HAP-1 (cell line): ENCODE measurements around the gene IL2RG.

Experiments
- DNase-seq, 2 experiments: peaks; one replicate each; pipeline ENCODE4 v3.0.0-alpha.2; 2016 to 2020; ENCODE audit warnings: low spot score in 2 of 2
- H3K27me3 ChIP-seq: fragments of 250-450 bp; sonication (Bioruptor Pico); 2 replicates; pipeline ENCODE4 v1.5.1; 2020; ENCODE audit warnings: low read depth, mild to moderate bottlenecking, moderate library complexity
- H3K36me3 ChIP-seq: fragments of 250-450 bp; sonication (Bioruptor Pico); replicated peaks from 2 replicates; pipeline ENCODE4 v1.5.1; 2020; ENCODE audit warnings: mild to moderate bottlenecking
- H3K4me1 ChIP-seq: fragments of 250-450 bp; sonication (Bioruptor Pico); 2 replicates; pipeline ENCODE4 v1.5.1; 2020; ENCODE audit warnings: mild to moderate bottlenecking
- H3K4me3 ChIP-seq: fragments of 250-450 bp; sonication (Bioruptor Pico); 2 replicates; pipeline ENCODE4 v1.5.1; 2020; ENCODE audit warnings: mild to moderate bottlenecking, moderate library complexity
- H3K9me3 ChIP-seq: fragments of 250-450 bp; sonication (Bioruptor Pico); 2 replicates; pipeline ENCODE4 v1.5.1; 2020; ENCODE audit warnings: mild to moderate bottlenecking, moderate library complexity
- in situ Hi-C: fragments of 300-500 bp; cut with MboI; formaldehyde crosslinking; loops from 3 replicates; pipeline ENCODE4 v1.14.3; 2020; ENCODE audit warnings: low sequenced_read_pairs, inconsistent platforms, mixed read lengths

The IL2RG gene

GRCh38 chrX:71102292-71102691 is 9.1 kb downstream of the IL2RG start:
- DNase-seq = no peak
- Histone ChIP-seq H3K4me1 (peaks cover 11% of the 10 kb centered on the region), H3K27me3 (no peaks in the 10 kb centered on the region), H3K36me3 (no peaks in the 10 kb centered on the region), H3K4me3 (no peak overlapping the region), H3K9me3 (no peaks in the 10 kb centered on the region)
- in situ Hi-C loops = no loop called here

GRCh38 chrX:71100581-71101505 is 10.5 kb downstream of the IL2RG start:
- in situ Hi-C loops = no loop called here
- DNase-seq = no peak
- Histone ChIP-seq H3K4me1 (peaks cover 11% of the 10 kb centered on the region), H3K4me3 (no peak overlapping the region), H3K27me3 (no peaks in the 10 kb centered on the region), H3K36me3 (no peaks in the 10 kb centered on the region), H3K9me3 (no peaks in the 10 kb centered on the region)

- in situ Hi-C loops = no loop called here
- H3K4me1 ChIP-seq = peaks cover 15% of the 10 kb centered on the region
- no peak for DNase-seq
- no peaks in the 10 kb centered on the region for H3K36me3 ChIP-seq
- no peaks in the 10 kb centered on the region for H3K9me3 ChIP-seq
- no peak overlapping the region for H3K4me3 ChIP-seq
- H3K27me3 ChIP-seq = no peaks in the 10 kb centered on the region
Observed at GRCh38 chrX:71099736-71100135, 11.6 kb downstream of the IL2RG start.

- no peak for DNase-seq
- Histone ChIP-seq H3K4me3 (no peak overlapping the region), H3K4me1 (peaks cover 12% of the 10 kb centered on the region), H3K36me3 (no peaks in the 10 kb centered on the region), H3K9me3 (no peaks in the 10 kb centered on the region), H3K27me3 (no peaks in the 10 kb centered on the region)
- in situ Hi-C loops = no loop called here
Observed at GRCh38 chrX:71098951-71099506, 12.3 kb downstream of the IL2RG start.

GRCh38 chrX:71098302-71098701 is 13.1 kb downstream of the IL2RG start:
- Histone ChIP-seq H3K27me3 (no peaks in the 10 kb centered on the region), H3K9me3 (no peaks in the 10 kb centered on the region), H3K36me3 (no peaks in the 10 kb centered on the region), H3K4me1 (peaks cover 5% of the 10 kb centered on the region), H3K4me3 (no peak overlapping the region)
- in situ Hi-C loops = no loop called here
- peak; percentile 39 to 74 for DNase-seq

GRCh38 chrX:71096760-71097032 is 14.7 kb downstream of the IL2RG start:
- in situ Hi-C loops = no loop called here
- no peak for DNase-seq
- Histone ChIP-seq H3K4me1 (peaks cover 5% of the 10 kb centered on the region; the same call in 1 of the 2 replicates), H3K27me3 (no peaks in the 10 kb centered on the region), H3K4me3 (peak overlapping the region; percentile 53), H3K9me3 (no peaks in the 10 kb centered on the region), H3K36me3 (no peaks in the 10 kb centered on the region)

GRCh38 chrX:71095981-71096759 is 15.2 kb downstream of the IL2RG start:
- no peaks in the 10 kb centered on the region for H3K27me3 ChIP-seq

GRCh38 chrX:71095555-71095980 is 15.8 kb downstream of the IL2RG start, which contains the start of gene FOXO4:
Gene FOXO4 (plus strand): TSS chrX:71095851. CDS start chrX:71096529, 678 bp downstream.
- H3K27me3 ChIP-seq = no peaks in the 10 kb centered on the region
- peak; percentile 91 to 97 for DNase-seq
- H3K4me1 ChIP-seq = peaks cover 9% of the 10 kb centered on the region
- in situ Hi-C loops = no loop called here
- H3K9me3 ChIP-seq = no peaks in the 10 kb centered on the region
- peak within 1 kb of the TSS; percentile 53 for H3K4me3 ChIP-seq
- H3K36me3 ChIP-seq = no peaks in the 10 kb centered on the region

More at GRCh38 chrX:71095981-71096759, 15.2 kb downstream of the IL2RG start:
- DNase-seq = peak; percentile 82 to 91
- in situ Hi-C loops = no loop called here
- H3K4me1 ChIP-seq = peaks cover 7% of the 10 kb centered on the region
- no peaks in the 10 kb centered on the region for H3K9me3 ChIP-seq
- H3K36me3 ChIP-seq = no peaks in the 10 kb centered on the region
- peak overlapping the region; percentile 53 for H3K4me3 ChIP-seq

GRCh38 chrX:71095033-71095432 is 16.3 kb downstream of the IL2RG start:
- Histone ChIP-seq H3K4me3 (peak overlapping the region; percentile 53), H3K27me3 (no peaks in the 10 kb centered on the region), H3K9me3 (no peaks in the 10 kb centered on the region), H3K36me3 (no peaks in the 10 kb centered on the region), H3K4me1 (peaks cover 9% of the 10 kb centered on the region)
- in situ Hi-C loops = no loop called here
- DNase-seq = no peak

GRCh38 chrX:71091263-71091662 is 20.1 kb downstream of the IL2RG start:
- in situ Hi-C loops = no loop called here
- H3K4me3 ChIP-seq = no peak overlapping the region
- no peaks in the 10 kb centered on the region for H3K36me3 ChIP-seq
- no peaks in the 10 kb centered on the region for H3K9me3 ChIP-seq
- peaks cover 9% of the 10 kb centered on the region for H3K4me1 ChIP-seq
- no peaks in the 10 kb centered on the region for H3K27me3 ChIP-seq
- DNase-seq = peak in 1 of 2 experiments; percentile 28

- H3K4me3 ChIP-seq = no peak overlapping the region
- in situ Hi-C loops = no loop called here
- H3K36me3 ChIP-seq = no peaks in the 10 kb centered on the region
- H3K27me3 ChIP-seq = no peaks in the 10 kb centered on the region
- DNase-seq = peak in 1 of 2 experiments; percentile 26
- peaks cover 17% of the 10 kb centered on the region for H3K4me1 ChIP-seq
- H3K9me3 ChIP-seq = no peaks in the 10 kb centered on the region
Observed at GRCh38 chrX:71085900-71086299, 25.5 kb downstream of the IL2RG start.

GRCh38 chrX:71082822-71083221 is 28.6 kb downstream of the IL2RG start:
- in situ Hi-C loops = no loop called here
- no peak for DNase-seq
- H3K4me3 ChIP-seq = no peak overlapping the region

GRCh38 chrX:71082124-71082647 is 29.2 kb downstream of the IL2RG start:
- H3K27me3 ChIP-seq = no peaks in the 10 kb centered on the region
- no peaks in the 10 kb centered on the region for H3K9me3 ChIP-seq
- H3K4me1 ChIP-seq = peaks cover 17% of the 10 kb centered on the region
- H3K36me3 ChIP-seq = no peaks in the 10 kb centered on the region
- in situ Hi-C loops = no loop called here
- DNase-seq = no peak
- H3K4me3 ChIP-seq = no peak overlapping the region

More at GRCh38 chrX:71082822-71083221, 28.6 kb downstream of the IL2RG start:
- no peaks in the 10 kb centered on the region for H3K27me3 ChIP-seq
- peaks cover 17% of the 10 kb centered on the region for H3K4me1 ChIP-seq
- no peaks in the 10 kb centered on the region for H3K9me3 ChIP-seq
- no peaks in the 10 kb centered on the region for H3K36me3 ChIP-seq
